ENCODE measurements around the gene SLC22A1. TPM values are rescaled to one million over a fixed set of nuclear protein-coding genes. Genes with fewer than 3 reads are reported as not detected.

The SLC22A1 gene
- total and polyA plus RNA-seq, 10 of the 15 experiments (the other 5 are each of a cell fraction or from before 2014, with no cell fraction given), result 0.09 to 0.28 (median 0.15) TPM; not detected in 3

- no peak for FAIRE-seq
- in situ Hi-C loops (cut with MboI), result no loop called here
These were observed 20.1 kb upstream of the SLC22A1 start for GRCh38 chr6:160101277-160102205.

GRCh38 chr6:160102399-160102798, 19.2 kb upstream of the SLC22A1 start:
- no peak for ATAC-seq
- Histone ChIP-seq H3K36me3 (ENCODE audit: control insufficient read depth in 2 of 2, insufficient read depth in 2 of 2, low read length in 1 of 2) (peaks cover 16 to 36% of the 10 kb centered on the region in 2 experiments), H4K20me1 (ENCODE audit: control insufficient read depth, insufficient read depth) (no peaks in the 10 kb centered on the region), H3K79me2 (ENCODE audit: control insufficient read depth, insufficient read depth, low read length) (no peaks in the 10 kb centered on the region), H3K4me1 (ENCODE audit: control insufficient read depth, insufficient read depth, low read length) (no peaks in the 10 kb centered on the region), H3K27me3 (replicated peaks in 1 of 2; ENCODE audit: control insufficient read depth in 2 of 2, insufficient read depth in 2 of 2, low read length in 1 of 2) (no peaks in the 10 kb centered on the region), H3K4me3 (no peak overlapping the region), H2AFZ (ENCODE audit: control insufficient read depth, low read depth, low read length) (no peak overlapping the region), H3K9me3 (replicated peaks; ENCODE audit: control insufficient read depth, insufficient read depth, low read length) (no peaks in the 10 kb centered on the region), H3K4me2 (ENCODE audit: control insufficient read depth, insufficient read depth) (no peak overlapping the region), H3K27ac (ENCODE audit: control insufficient read depth, insufficient read depth) (no peak overlapping the region), H3K9ac (ENCODE audit: control insufficient read depth, insufficient read depth, low read length) (no peak overlapping the region)
- in situ Hi-C loops (cut with MboI) (no loop called here), intact Hi-C loops (cut with micrococcal nuclease; ENCODE audit: unreplicated experiment) (loop anchor here (10.0 kb wide), 1 partner anchor 408 kb away; the partner anchor contains the start of gene SOD2)
- no TSS peak for BruUV-seq (replicated peaks)
- 97% methylated on average over 16 of the region's 16 CpGs for WGBS (ENCODE audit: insufficient coverage, insufficient replicate concordance, low lambda C conversion rate, missing lambda C conversion rate)
- POLR2A ChIA-PET, result interaction anchor here (0.7 kb wide), 1 partner anchor 74 kb away, joined by 4 read pairs; no protein-coding TSS in a partner anchor
- SMC1A ChIA-PET (ENCODE audit: uncharacterized antibody, unreplicated experiment), result interaction anchor here (1.0 kb wide), 1 partner anchor 239 kb away, joined by 4 read pairs; no protein-coding TSS in a partner anchor
- no peak for FAIRE-seq
- CTCF ChIA-PET, result interaction anchor here (1.0 to 2.5 kb wide), 4 partner anchors 10 to 239 kb away, joined by 3 to 13 read pairs (median 4); no protein-coding TSS in a partner anchor
- RAD21 ChIA-PET (ENCODE audit: unreplicated experiment), result no interaction called here
- no peak for DNase-seq (ENCODE audit: low read depth, low spot score)
- TF ChIP-seq SREBF1 (IDR thresholded peaks at IDR 0.05; ENCODE audit: low read length), result no peak
- no peak for TF ChIP-seq HCFC1 (IDR thresholded peaks at IDR 0.05; ENCODE audit: low read length)
- TF ChIP-seq NR2F1 (conservative IDR thresholded peaks at IDR 0.05), result no peak
- TF ChIP-seq STAT3 (IDR thresholded peaks at IDR 0.05; ENCODE audit: low read depth, low read length), result no peak
- TF ChIP-seq WRNIP1 (IDR thresholded peaks at IDR 0.05; ENCODE audit: borderline replicate concordance, low read depth, low read length), result no peak
- TF ChIP-seq CEBPZ (IDR thresholded peaks at IDR 0.05; ENCODE audit: low read depth, low read length), result no peak
- TF ChIP-seq ZNF384 (IDR thresholded peaks at IDR 0.05; ENCODE audit: borderline replicate concordance, low read depth, low read length), result no peak

More at GRCh38 chr6:160101277-160102205, 20.1 kb upstream of the SLC22A1 start:
- ATAC-seq (no peak), DNase-seq (ENCODE audit: low read depth, low spot score) (no peak)
- H3K9ac ChIP-seq (ENCODE audit: control insufficient read depth, insufficient read depth, low read length), result no peak overlapping the region
- 96% methylated on average over 22 of the region's 23 CpGs for WGBS (ENCODE audit: insufficient coverage, insufficient replicate concordance, low lambda C conversion rate, missing lambda C conversion rate)
- ChIA-PET CTCF (interaction anchor here (1.3 kb wide), 1 partner anchor 37 kb away, joined by 4 read pairs; no protein-coding TSS in a partner anchor), POLR2A (no interaction called here), SMC1A (ENCODE audit: uncharacterized antibody, unreplicated experiment) (interaction anchor here (1.0 kb wide), 1 partner anchor 238 kb away, joined by 4 read pairs; no protein-coding TSS in a partner anchor), RAD21 (ENCODE audit: unreplicated experiment) (no interaction called here)
- TF ChIP-seq STAT3 (IDR thresholded peaks at IDR 0.05; ENCODE audit: low read depth, low read length) (no peak), EP300 (IDR thresholded peaks at IDR 0.05; ENCODE audit: borderline replicate concordance in 1 of 2, control insufficient read depth in 1 of 2, low read depth in 2 of 2, low read length in 2 of 2) (no peak)
- BruUV-seq (replicated peaks), result no TSS peak
- peaks cover 16 to 36% of the 10 kb centered on the region in 2 experiments for H3K36me3 ChIP-seq (ENCODE audit: control insufficient read depth in 2 of 2, insufficient read depth in 2 of 2, low read length in 1 of 2)
- H3K4me2 ChIP-seq (ENCODE audit: control insufficient read depth, insufficient read depth), result no peak overlapping the region
- H3K4me1 ChIP-seq (ENCODE audit: control insufficient read depth, insufficient read depth, low read length), result no peaks in the 10 kb centered on the region
- H3K27ac ChIP-seq (ENCODE audit: control insufficient read depth, insufficient read depth), result no peak overlapping the region
- no peak overlapping the region for H3K4me3 ChIP-seq
- intact Hi-C loops (cut with micrococcal nuclease; ENCODE audit: unreplicated experiment), result loop anchor here (10.0 kb wide), 1 partner anchor 407 kb away; the partner anchor contains the start of gene SOD2
- no peaks in the 10 kb centered on the region for H3K9me3 ChIP-seq (replicated peaks; ENCODE audit: control insufficient read depth, insufficient read depth, low read length)
- no peaks in the 10 kb centered on the region for H3K79me2 ChIP-seq (ENCODE audit: control insufficient read depth, insufficient read depth, low read length)
- no peaks in the 10 kb centered on the region for H4K20me1 ChIP-seq (ENCODE audit: control insufficient read depth, insufficient read depth)
- no peak overlapping the region for H2AFZ ChIP-seq (ENCODE audit: control insufficient read depth, low read depth, low read length)
- H3K27me3 ChIP-seq (replicated peaks in 1 of 2; ENCODE audit: control insufficient read depth in 2 of 2, insufficient read depth in 2 of 2, low read length in 1 of 2), result no peaks in the 10 kb centered on the region

All from GM12878 (cell line).